GM18909 (cell line): ENCODE results near the gene TSLP.

Experiments
- ATAC-seq: cut with Tn5 transposase; IDR thresholded peaks from one replicate; pipeline ENCODE4 v1.9.1; 2021; ENCODE audit warnings: mild to moderate bottlenecking; ENCODE audit not compliant: unreplicated experiment, poor library complexity

Gene TSLP

GRCh38 chr5:111071413-111071812, at the start of gene TSLP:
Gene TSLP, plus strand, starts transcription at chr5:111071713. Its CDS starts 178 bp downstream, at chr5:111071891.
- ATAC-seq, result no peak

GRCh38 chr5:111022301-111022700, 49.2 kb upstream of the TSLP start:
- ATAC-seq, result no peak

GRCh38 chr5:111028865-111029264, 42.6 kb upstream of the TSLP start:
- ATAC-seq, result no peak

GRCh38 chr5:111043712-111044506, 27.6 kb upstream of the TSLP start:
- ATAC-seq, result no peak

- ATAC-seq, result no peak
Measured at GRCh38 chr5:111058064-111058463, 13.4 kb upstream of the TSLP start.

- no peak for ATAC-seq
Measured at GRCh38 chr5:111060169-111060568, 11.3 kb upstream of the TSLP start.

- no peak for ATAC-seq
Measured at GRCh38 chr5:111061618-111062017, 9.9 kb upstream of the TSLP start.

- ATAC-seq, result no peak
Measured at GRCh38 chr5:111063709-111064322, 7.7 kb upstream of the TSLP start.

GRCh38 chr5:111066261-111066938, 5.1 kb upstream of the TSLP start:
- no peak for ATAC-seq

GRCh38 chr5:111068213-111068612, 3.3 kb upstream of the TSLP start:
- ATAC-seq, result no peak

GRCh38 chr5:111069839-111070238, 1.7 kb upstream of the TSLP start:
- no peak for ATAC-seq

GRCh38 chr5:111070272-111071134, 1.0 kb upstream of the TSLP start:
- no peak for ATAC-seq

- ATAC-seq, result peak; percentile 83
Measured at GRCh38 chr5:111072949-111073682, 1.6 kb downstream of the TSLP start.

GRCh38 chr5:111074244-111074643, 2.7 kb downstream of the TSLP start:
- ATAC-seq, result no peak

GRCh38 chr5:111075520-111075919, 4.0 kb downstream of the TSLP start:
- no peak for ATAC-seq

GRCh38 chr5:111076091-111076490, 4.6 kb downstream of the TSLP start:
- no peak for ATAC-seq

- no peak for ATAC-seq
Measured at GRCh38 chr5:111077678-111078077, 6.2 kb downstream of the TSLP start.

- no peak for ATAC-seq
Measured at GRCh38 chr5:111079846-111080245, 8.3 kb downstream of the TSLP start.

- ATAC-seq, result peak; percentile 75
Measured at GRCh38 chr5:111083323-111083722, 11.8 kb downstream of the TSLP start.
